ENCODE data around the gene ALS2. TPM values are rescaled to one million over a fixed set of nuclear protein-coding genes. Genes with fewer than 3 reads are reported as not detected.

Gene ALS2
- total and polyA plus RNA-seq, 3 donors from 2014 or later: 14.0 to 19.2 (median 17.0) TPM

GRCh38 chr2:201788371-201788770 lies 7.6 kb upstream of the ALS2 start:
- intact Hi-C loops (cut with DNase I; ENCODE audit: low total_unique reads): no loop called here
- WGBS, 2 donors: 86 to 88% methylated on average over 3 of the region's 3 CpGs

GRCh38 chr2:201786471-201786870 lies 5.7 kb upstream of the ALS2 start:
- H3K9me3 ChIP-seq: no peaks in the 10 kb centered on the region
- no peak for DNase-seq
- intact Hi-C loops (cut with DNase I; ENCODE audit: low total_unique reads): no loop called here
- TF ChIP-seq POLR2A (IDR thresholded peaks at IDR 0.05) (no peak), CTCF (IDR thresholded peaks at IDR 0.05) (no peak)
- no peak overlapping the region for H3K27ac ChIP-seq
- no peaks in the 10 kb centered on the region for H3K4me1 ChIP-seq
- no peaks in the 10 kb centered on the region for H3K27me3 ChIP-seq
- no peaks in the 10 kb centered on the region for H3K36me3 ChIP-seq (ENCODE audit: low read depth, missing control alignments)
- no peak overlapping the region for H3K4me3 ChIP-seq

More at GRCh38 chr2:201788371-201788770, 7.6 kb upstream of the ALS2 start:
- Histone ChIP-seq H3K36me3 (ENCODE audit: low read depth, missing control alignments) (no peaks in the 10 kb centered on the region), H3K27ac (no peak overlapping the region), H3K4me1 (no peaks in the 10 kb centered on the region), H3K27me3 (no peaks in the 10 kb centered on the region), H3K9me3 (no peaks in the 10 kb centered on the region), H3K4me3 (no peak overlapping the region)
- DNase-seq: no peak
- TF ChIP-seq CTCF (IDR thresholded peaks at IDR 0.05): no peak
- no peak for TF ChIP-seq POLR2A (IDR thresholded peaks at IDR 0.05)

- Histone ChIP-seq H3K4me3 (no peak overlapping the region), H3K36me3 (ENCODE audit: low read depth, missing control alignments) (no peaks in the 10 kb centered on the region), H3K27ac (no peak overlapping the region), H3K27me3 (no peaks in the 10 kb centered on the region), H3K9me3 (no peaks in the 10 kb centered on the region), H3K4me1 (peaks cover under 1% of the 10 kb centered on the region)
- 88 to 89% methylated on average over 4 of the region's 4 CpGs for WGBS, 2 donors
- TF ChIP-seq POLR2A (IDR thresholded peaks at IDR 0.05): no peak
- TF ChIP-seq CTCF (IDR thresholded peaks at IDR 0.05): no peak
- DNase-seq: no peak
- intact Hi-C loops (cut with DNase I; ENCODE audit: low total_unique reads): no loop called here
These were observed 4.4 kb upstream of the ALS2 start for GRCh38 chr2:201785135-201785534.

- Histone ChIP-seq H3K9me3 (no peaks in the 10 kb centered on the region), H3K36me3 (ENCODE audit: low read depth, missing control alignments) (no peaks in the 10 kb centered on the region), H3K4me1 (peaks cover 7% of the 10 kb centered on the region), H3K27ac (no peak overlapping the region), H3K4me3 (no peak overlapping the region), H3K27me3 (no peaks in the 10 kb centered on the region)
- DNase-seq: no peak
- WGBS, 2 donors: 56% methylated on average over 1 of the region's 1 CpG
- intact Hi-C loops (cut with DNase I; ENCODE audit: low total_unique reads): no loop called here
- TF ChIP-seq POLR2A (IDR thresholded peaks at IDR 0.05) (no peak), CTCF (IDR thresholded peaks at IDR 0.05) (no peak)
These were observed 3.8 kb upstream of the ALS2 start for GRCh38 chr2:201784563-201784962.

- H3K36me3 ChIP-seq (ENCODE audit: low read depth, missing control alignments): no peaks in the 10 kb centered on the region
- H3K27ac ChIP-seq: peak overlapping the region; percentile 77 to 86
- no peaks in the 10 kb centered on the region for H3K27me3 ChIP-seq
- intact Hi-C loops (cut with DNase I; ENCODE audit: low total_unique reads): no loop called here
- peak overlapping the region; percentile 81 to 95 for H3K4me3 ChIP-seq
- TF ChIP-seq POLR2A (IDR thresholded peaks at IDR 0.05) (no peak), CTCF (IDR thresholded peaks at IDR 0.05) (no peak)
- 1 to 2% methylated on average over 15 of the region's 15 CpGs for WGBS, 2 donors
- no peaks in the 10 kb centered on the region for H3K9me3 ChIP-seq
- peak; percentile 34 for DNase-seq
- peaks cover 10% of the 10 kb centered on the region for H3K4me1 ChIP-seq
These were observed 871 bp upstream of the ALS2 start for GRCh38 chr2:201781557-201782051.

Data from testis (tissue), 3 donors.